22Rv1 (cell line): ENCODE measurements around the gene MEI4.
"Not testable (repeated sequence)": the region's sequence is repeated elsewhere in the genome, so short reads cannot be mapped to it uniquely, and the experiment has no call there.

Source experiments
- H3K27ac ChIP-seq: fragments of 450-650 bp; 2 replicates; pipeline ENCODE4 v1.5.1; 2017
- CTCF ChIP-seq: fragments of 450-650 bp; IDR thresholded peaks from 2 replicates; pipeline ENCODE4 v1.5.1; 2017; ENCODE audit warnings: mild to moderate bottlenecking
- ZFX ChIP-seq: fragments of 450-650 bp; IDR thresholded peaks from 2 replicates; pipeline ENCODE4 v1.6.1; 2017; ENCODE audit warnings: antibody characterized with exemption, borderline replicate concordance

MEI4 gene

DNA sequence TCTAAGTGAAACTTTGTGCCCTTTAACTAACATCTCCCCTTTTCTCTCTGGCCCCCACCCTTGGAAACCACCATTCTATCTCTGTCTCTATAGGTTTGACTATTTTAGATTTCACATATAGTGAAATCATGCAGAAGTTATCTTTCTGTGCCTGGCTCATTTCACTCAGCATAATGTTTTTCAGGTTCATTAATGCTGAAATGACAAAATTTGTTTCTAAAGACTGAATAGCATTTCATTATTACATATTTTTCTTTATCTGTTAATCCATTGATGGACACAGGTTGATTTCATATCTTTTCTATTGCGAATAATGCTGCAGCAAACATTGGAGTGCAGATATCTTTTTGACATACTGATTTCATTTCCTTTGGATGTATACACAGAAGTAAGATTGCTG, 30.7 kb downstream of the MEI4 start:
- no peak overlapping the region for H3K27ac ChIP-seq
- TF ChIP-seq CTCF (no peak), ZFX (no peak)

DNA sequence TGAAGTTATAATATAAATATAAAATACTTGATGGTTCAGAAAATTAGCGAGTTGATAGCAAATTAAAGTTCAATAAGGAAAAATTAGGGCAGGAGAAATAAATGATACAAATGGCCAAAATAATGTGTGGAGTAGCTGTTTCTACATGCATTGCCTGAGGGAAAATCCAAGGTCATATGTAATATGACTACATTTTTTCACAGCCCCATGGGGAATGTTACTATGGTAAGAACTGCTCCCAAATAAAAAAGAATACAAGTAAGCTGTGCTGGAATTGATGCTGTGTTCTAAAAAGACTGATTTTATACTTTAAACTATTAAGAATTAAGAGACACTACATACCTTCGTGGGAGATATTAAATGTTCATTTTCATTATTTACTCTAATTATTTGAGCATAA, 34.1 kb downstream of the MEI4 start:
- TF ChIP-seq ZFX (no peak), CTCF (no peak)
- H3K27ac ChIP-seq: no peak overlapping the region

GRCh38 chr6:77688649-77689048, 35.8 kb downstream of the MEI4 start:
- no peak overlapping the region for H3K27ac ChIP-seq
- no peak for TF ChIP-seq CTCF
- no peak for TF ChIP-seq ZFX

DNA sequence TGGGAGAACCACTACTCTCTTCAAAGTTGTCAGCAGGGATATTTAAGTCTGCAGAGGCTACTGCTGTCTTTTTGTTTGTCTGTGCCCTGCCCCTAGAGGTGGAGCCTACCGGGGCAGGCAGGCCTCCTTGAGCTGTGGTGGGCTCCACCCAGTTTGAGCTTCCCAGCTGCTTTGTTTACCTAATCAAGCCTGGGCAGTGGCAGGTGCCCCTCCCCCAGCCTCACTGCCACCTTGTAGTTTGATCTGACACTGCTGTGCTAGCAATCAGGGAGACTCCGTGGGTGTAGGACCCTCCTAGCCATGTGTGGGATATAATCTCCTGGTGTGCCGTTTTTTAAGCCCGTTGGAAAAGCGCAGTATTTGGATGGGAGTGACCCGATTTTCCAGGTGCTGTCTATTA, 47.3 kb downstream of the MEI4 start:
- H3K27ac ChIP-seq: not testable (repeated sequence)

DNA sequence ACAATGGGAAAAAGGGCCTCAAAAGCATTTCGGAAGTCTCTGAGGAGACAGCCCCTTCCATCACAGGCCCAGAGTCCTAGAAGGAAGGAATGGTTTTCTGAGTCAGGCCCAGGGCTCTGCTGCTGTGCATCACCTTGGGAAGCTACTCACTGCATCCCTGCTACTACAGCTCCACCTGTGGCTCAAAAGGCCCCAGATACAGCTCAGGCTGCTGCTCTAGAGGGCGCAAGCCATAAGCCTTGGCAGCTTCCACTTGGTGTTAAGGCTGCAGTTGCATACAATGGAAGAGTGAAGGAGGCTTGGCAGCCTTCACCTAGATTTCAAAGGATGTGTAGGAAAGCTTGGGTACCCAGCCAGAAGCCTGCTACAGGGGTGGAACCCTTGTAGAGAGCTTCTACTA, 54.8 kb downstream of the MEI4 start:
- no peak overlapping the region for H3K27ac ChIP-seq
- TF ChIP-seq ZFX (no peak), CTCF (no peak)

- no peak for TF ChIP-seq CTCF
- no peak for TF ChIP-seq ZFX
- no peak overlapping the region for H3K27ac ChIP-seq
Measured at GRCh38 chr6:77715588-77715987, 62.7 kb downstream of the MEI4 start.

- TF ChIP-seq ZFX (no peak), CTCF (no peak)
- no peak overlapping the region for H3K27ac ChIP-seq
Measured at GRCh38 chr6:77716311-77716710, 63.5 kb downstream of the MEI4 start.

- not testable (repeated sequence) for H3K27ac ChIP-seq
Measured at GRCh38 chr6:77736010-77736409, 83.2 kb downstream of the MEI4 start.

GRCh38 chr6:77740380-77740779, 87.5 kb downstream of the MEI4 start:
- TF ChIP-seq ZFX: no peak
- TF ChIP-seq CTCF: peak; percentile 74
- no peak overlapping the region for H3K27ac ChIP-seq

DNA sequence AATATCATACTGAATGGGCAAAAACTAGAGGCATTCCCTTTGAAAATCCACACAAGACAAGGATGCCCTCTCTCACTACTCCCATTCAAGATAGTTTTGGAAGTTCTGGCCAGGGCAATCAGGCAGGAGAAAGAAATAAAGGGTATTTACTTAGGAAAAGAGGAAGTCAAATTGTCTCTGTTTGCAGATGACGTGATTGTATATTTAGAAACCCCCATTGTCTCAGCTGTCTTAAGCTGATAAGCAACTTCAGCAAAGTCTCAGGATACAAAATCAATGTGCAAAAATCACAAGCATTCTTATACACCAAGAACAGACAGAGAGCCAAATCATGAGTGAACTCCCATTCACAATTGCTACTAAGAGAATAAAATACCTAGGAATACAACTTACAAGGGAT, 99.3 kb downstream of the MEI4 start:
- not testable (repeated sequence) for H3K27ac ChIP-seq
